Activated gamma-delta T cell treated with anti-CD3 and anti-CD28 coated beads, Interleukin-2, amount 50 U/mL, for 16 hours (primary cell): ENCODE results near the gene MYO15A.
"Not testable (repeated sequence)": the region's sequence is repeated elsewhere in the genome, so short reads cannot be mapped to it uniquely, and the experiment has no call there.

Experiments used
- DNase-seq: peaks from one replicate; pipeline ENCODE4 v3.0.0-alpha.2; 2020; ENCODE audit warnings: low read depth

MYO15A gene

DNA sequence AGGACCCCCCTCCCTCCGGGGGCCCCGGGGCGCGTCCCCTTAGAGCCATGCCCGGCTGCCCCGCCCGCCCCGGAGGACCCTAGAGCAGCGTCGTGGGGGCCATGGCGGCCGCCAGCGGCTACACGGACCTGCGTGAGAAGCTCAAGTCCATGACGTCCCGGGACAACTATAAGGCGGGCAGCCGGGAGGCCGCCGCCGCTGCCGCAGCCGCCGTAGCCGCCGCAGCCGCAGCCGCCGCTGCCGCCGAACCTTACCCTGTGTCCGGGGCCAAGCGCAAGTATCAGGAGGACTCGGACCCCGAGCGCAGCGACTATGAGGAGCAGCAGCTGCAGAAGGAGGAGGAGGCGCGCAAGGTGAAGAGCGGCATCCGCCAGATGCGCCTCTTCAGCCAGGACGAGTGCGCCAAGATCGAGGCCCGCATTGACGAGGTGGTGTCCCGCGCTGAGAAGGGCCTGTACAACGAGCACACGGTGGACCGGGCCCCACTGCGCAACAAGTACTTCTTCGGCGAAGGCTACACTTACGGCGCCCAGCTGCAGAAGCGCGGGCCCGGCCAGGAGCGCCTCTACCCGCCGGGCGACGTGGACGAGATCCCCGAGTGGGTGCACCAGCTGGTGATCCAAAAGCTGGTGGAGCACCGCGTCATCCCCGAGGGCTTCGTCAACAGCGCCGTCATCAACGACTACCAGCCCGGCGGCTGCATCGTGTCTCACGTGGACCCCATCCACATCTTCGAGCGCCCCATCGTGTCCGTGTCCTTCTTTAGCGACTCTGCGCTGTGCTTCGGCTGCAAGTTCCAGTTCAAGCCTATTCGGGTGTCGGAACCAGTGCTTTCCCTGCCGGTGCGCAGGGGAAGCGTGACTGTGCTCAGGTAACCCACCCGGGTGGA is 75.8 kb downstream of the MYO15A start:
- DNase-seq = peak; percentile 48

DNA sequence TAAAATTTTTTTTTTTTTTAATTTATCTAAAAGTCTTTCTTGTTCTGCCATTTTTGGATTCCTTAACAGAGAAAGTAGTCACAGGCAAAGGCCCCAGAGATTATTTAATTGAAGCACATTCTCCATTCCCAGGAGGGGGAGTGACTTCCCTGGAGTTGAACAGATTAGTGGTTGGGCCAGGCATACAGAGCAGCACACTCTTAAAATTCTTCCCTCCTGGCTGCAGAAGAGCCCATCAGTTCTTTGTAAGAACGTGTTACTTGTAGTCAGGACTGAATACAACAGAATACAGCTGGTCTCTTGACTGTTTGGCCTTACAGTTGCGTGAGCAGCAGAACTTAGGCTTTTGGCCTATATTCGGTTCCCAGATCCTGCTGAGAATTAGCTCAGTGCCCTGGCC is 76.8 kb downstream of the MYO15A start:
- DNase-seq = no peak

DNA sequence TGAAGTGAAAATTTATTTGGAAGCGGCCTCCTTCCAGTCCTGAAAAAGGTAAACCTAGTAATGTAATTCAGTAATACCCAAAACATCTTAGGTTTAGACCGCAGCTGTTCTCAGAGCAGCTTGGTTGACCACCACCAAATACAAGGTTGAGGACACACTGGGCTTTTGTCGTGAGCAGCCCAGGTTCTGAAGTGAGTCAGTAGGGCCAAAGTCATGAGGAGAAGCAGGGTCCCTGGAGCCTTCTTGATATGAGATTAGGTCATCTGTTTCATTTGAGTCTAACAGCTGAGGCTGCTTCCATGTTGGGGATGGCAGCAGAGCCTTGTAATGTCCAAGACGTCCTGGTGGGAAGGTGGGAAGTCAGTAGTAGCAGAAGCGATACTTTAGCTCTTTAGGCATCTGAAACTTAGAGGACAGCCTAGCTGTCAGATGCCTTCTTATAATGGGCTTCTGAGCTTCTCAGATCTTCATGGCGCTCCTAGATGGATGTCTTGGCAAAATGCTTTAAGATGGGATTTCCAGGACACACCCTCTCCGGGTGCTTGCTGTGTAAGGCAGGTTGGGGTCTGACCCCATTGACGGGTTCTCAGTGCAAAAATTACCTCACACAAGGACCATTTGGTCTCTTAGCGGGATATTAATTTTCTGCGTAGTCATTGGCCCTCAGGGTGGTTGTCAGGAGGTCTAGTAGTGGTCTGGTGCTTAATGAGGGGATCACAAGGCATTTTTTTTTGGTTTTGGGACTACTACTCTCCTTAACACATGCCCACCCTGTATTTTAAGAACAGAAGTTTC is 77.5 kb downstream of the MYO15A start:
- DNase-seq = no peak

DNA sequence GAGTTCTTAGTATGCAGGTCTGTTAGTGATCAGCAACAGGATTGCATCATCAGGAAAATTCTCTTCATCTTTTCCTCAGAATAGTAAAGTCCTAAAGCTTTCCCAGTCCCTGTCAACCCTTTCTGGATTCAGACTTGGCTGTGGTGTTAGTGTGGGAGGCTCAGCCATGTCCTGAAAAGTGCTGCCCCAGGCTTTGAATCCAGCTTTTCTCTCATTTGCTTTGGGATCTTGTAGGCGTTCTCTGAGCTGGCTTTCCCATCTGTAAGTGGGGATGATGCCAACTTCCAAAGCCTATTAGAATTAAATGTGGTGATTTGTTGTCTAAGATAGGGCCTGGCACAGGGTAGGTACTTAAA is 78.0 kb downstream of the MYO15A start:
- DNase-seq = no peak

DNA sequence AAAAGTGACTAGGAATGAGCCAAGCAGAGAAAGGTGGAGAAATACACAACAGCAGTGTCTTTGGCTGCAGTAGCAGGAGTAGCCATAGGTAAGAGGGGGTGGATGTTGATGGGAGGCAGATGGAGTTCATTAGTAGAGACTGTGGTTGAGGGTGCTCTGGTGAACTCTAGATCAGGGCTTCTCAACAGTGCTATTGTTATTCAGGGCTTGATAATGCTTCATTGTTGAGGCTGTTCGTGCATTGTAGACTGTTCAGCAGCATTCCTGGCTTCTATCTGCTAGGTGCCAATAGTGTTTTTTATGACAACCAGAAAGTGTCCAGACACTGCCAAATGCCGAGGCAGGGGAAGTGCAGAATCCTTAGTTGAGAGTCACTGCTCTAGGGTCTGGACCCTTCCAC is 78.7 kb downstream of the MYO15A start:
- DNase-seq = no peak

DNA sequence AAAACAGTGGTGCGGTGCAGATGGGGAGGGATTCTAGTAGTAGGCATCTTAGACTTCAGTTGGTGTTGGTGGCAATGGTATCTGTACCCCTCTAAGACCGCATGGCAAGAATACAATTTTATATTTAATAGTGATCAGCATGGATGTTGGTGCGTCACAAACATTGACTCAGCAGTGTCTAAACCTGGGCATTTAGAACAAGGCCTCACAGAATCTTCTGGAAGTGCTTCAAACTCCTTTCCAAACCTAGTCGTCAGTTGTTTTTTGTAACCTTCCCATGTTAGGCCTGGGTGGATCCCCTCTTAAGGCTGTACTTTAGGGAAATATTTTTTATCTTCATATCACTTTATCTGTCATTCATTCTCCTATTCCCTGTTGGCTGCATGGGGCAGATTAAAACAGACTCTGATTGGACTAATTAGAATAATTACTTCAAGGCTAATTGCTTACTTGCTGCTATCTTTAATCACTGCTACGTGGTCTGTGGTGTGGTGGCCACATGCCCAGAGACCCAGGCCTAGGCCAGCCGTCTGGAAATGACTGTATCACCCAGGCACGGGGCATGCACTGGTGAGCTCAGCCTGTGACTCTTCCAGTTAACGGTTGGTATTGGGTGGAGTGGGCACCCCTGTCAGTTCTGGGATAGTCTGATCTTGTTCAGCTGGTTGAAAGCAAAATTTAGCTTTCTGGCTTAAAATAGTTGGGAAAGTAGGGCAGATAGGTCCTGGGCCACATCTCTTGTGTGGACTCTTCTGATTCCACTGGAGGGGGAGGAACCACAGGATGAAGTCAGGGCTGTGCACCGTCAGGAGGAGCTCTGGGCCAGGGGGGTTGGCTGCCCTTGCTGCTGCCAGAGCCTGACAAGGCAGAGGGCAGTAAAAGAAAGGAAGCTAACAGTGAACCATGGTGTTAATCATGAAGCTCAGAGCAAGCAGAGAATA is 79.5 kb downstream of the MYO15A start:
- DNase-seq = no peak

DNA sequence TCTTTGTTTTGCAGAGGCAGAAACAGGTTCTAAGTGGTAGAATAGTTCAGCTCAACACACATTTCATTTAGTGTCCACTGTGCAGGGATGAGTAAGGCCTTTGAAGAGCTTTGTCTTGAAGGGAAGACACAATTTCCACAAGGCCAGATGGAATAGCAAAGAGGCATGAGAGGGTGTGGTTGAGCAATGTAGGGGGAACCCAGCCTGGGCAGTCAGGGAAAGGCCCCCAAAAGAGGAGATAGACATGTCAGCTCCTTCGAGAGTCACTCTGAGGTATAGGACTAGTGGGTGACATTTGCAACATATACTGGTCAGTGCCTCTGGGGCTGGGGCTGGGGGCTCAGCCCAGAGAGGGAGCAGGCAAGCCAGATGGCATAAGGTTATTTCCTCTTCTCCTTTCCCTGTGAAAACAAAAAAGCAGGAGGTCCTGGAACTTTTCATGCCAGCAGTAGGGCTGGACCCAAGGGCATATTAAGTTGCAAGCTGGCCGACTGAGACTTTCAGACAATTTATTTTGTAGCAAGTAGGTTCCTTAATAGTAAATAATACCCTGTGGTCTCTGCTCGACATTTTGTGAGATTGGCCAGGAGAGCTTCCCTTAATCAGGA is 82.2 kb downstream of the MYO15A start:
- no peak for DNase-seq

DNA sequence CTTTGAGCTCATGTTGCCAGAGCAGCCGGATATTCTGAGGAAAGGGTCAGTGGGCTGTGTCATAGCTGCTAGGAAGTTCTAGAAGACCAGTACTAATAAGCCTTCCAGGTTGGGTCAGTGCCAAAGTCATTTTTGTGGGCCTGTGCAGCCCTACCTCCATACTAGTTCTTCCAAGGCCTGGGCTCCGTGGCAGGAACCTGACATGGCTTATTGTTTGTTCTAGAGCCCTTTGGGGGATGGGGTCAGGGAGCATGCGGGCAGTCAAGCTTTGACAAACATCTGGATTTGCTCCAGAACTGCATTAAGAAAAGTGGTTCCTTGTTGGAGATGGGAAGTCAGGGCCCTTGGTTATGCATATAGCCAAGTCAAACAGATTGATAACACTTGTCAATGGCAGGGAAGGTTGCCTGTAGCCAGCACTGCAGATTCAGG is 82.7 kb downstream of the MYO15A start:
- DNase-seq = no peak

DNA sequence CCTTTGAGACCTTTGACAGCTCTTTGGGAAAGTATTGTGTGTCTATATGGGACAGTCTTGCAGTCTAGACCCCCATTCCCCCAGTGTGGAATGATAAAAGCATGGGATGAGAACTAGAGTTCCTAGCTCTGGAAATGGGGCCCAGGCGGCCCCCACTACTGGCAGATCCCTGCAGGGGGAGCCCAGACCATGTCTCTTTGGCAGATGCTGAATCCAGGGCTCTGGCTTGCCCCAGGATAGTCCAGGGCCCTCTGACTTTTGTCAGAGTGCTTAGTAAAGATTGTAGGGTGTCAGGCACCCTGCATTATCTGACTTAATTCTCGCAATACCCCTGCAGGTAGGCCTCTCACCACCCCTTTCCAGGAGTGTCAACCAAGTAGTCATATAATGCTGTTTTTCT is 83.4 kb downstream of the MYO15A start:
- DNase-seq = no peak

DNA sequence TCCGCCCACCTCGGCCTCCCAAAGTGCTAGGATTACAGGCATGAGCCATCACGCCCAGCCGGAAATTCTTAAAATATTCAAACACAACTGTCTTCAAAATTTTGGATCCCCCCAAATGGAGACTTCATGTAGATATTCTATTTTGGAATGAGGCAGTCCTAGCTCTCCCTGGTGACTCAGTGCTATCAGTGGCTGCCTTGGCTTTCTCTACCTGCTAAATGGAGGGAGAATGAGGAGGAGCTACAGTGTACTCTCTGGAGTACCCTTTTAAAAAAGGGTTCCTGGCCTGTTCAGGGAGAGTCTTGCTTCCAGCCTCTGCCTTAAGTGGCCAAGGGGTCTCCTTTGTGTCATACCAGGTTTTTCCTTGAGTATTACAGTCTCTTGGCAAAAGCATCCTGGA is 85.8 kb downstream of the MYO15A start:
- DNase-seq = no peak

DNA sequence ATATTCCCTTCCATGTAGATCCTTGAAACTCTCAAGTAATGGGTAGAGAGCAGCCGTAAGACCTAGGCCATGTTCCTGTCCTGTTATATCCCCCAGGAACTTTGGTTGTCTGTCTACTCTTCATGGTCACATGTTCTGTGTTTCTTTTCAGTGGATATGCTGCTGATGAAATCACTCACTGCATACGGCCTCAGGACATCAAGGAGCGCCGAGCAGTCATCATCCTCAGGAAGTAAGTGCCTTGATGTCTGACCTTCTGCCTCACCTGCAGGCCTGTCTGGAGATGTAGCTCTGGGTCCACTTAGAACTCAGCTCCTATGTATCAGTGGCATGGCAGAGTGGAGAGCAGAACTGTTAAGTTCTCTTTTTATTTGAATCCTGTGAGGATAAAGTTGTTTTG is 86.2 kb downstream of the MYO15A start:
- DNase-seq = no peak

DNA sequence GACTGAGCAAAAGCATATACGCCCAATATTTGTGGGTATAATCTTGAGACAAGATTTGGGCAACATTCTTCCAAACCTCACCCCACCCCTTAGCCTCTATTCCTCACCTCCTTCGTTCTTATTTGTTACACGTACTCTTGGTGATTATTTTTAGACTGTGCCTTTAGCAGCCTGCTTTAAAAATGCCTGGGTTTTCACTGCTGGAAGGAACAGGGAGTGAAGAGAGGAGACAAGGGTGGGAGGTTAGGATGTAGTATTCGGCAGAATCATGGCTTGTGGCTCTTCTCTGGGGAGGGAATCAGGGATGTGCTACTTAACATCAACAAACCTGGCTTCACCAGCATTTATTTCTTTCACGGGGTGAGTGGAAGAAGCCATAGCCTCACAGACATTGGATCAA is 86.7 kb downstream of the MYO15A start:
- DNase-seq = no peak

DNA sequence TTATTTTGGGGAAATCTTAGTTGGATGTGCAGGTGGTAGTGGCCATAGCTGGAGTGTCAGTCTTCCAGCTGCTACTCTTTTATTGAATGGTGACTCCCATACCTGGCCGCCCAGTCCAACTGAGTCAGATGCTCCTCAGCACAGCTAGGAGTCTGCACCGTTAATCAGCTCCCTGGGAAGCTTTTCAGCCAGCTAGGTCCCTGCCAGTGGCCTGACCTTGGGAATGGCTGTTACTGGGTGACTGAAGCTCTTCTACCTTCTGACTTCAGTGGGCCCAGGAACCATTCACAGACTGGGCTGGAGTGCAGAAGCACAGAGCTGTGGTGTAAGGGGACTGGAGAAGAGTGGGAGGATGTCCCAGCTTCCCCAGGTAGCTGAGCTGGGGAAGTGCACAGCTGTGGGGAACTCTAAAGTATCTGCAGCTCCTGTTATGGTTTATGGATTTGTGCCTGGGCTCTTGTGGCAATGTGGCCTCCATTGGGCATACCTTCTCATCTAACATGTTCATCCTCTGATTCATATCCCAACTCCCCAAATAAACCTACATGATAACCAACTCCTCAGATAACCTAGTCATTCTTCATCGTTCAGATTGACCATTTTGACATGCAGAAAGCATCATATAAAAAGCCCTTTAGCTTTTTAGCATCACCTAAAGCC is 89.1 kb downstream of the MYO15A start:
- DNase-seq = no peak

DNA sequence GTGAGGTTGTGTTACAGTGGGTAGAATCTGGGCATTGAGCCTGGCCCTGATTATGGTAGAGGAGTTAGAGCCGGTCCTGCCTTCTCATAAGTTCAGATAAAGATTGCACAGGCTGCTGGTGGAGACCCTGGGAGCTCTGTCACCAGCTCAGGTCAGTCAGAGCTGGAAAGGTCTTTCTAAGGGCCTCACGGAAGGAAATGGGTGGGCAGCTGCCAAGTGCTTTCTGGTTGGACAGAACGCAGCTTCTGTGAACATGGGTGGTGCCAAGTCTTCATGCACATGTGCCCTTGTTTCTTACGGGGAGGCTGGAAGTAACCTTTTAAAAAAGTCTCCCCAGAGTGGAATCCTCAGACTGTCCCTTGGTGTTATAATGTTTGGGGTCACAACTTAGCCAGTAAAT is 90.0 kb downstream of the MYO15A start:
- DNase-seq = no peak

DNA sequence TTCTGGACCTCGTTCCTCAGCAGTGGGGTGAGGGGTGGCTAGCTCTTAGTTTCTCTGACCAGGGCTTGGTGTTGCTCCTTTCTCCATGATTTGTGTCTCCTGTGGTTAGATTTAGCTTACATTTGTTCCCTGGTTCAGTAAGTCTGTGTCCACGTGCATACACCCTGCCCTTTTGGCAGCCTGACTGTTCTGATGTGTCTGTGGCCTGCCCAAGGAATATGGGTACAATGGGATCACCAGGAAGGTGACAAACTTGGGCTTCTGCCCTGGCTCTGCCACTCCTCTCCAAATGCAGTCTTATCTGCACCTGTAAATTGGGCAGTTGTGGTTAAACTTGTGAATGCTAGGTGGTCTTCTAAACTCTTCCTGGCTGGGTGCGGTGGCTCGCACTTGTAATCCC is 92.6 kb downstream of the MYO15A start:
- DNase-seq = no peak

DNA sequence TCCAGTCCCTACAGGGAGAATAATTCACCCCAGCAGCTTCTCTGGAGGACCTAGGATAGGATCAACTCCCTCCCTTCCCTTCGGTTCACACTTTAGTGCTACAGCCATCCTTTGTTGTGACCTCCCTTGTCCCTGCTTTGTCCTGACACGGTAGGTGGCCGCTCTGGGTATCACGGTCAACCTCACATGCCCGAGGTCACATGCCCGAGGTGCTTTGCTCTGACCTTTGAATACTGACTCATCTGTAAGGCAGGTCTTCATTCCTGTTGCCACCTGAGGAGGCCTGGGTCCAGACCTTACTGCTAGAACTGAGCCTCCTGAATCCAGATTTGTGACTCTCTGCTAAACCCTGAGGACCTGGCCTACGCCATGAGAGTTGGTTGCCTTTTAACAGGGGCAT is 94.8 kb downstream of the MYO15A start:
- DNase-seq = no peak

DNA sequence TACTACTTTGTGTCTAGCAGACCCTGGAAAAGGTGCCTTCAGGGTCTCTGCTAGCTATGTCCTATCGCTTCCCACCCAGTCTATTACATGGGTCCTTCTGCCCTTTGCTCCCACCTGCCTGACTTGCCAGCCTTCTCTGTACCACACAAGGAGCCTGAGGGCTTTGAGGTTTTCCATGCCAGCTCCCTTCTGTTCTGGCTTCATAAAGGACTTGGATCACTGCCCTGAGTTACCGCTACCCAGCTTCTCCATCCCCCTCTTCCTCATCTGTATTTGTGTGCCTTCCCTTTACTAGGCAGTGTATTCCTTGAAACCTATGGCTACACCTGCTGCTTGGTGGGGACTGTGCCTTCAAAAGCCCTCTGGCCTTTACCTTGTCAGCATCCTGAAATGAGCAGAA is 97.3 kb downstream of the MYO15A start:
- DNase-seq = no peak

DNA sequence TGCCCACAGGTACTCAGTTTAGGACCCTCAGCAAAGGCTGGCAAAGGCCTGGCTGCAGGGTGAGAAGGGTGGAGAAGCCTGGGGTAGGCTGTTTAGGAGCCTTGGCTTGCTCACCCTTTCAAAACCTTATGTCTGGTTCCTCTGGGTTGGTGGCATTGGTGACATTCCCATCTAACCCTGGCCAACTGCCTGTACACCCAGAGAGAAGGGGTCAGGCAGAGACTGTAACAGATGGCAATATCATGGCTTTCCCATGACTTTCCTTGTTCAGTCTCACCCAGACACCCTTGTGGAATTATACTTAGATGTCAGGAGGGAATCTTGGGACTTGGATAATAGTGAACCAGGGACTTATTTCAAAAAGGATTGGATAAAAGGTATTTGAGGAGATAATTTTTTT is 98.4 kb downstream of the MYO15A start:
- no peak for DNase-seq

DNA sequence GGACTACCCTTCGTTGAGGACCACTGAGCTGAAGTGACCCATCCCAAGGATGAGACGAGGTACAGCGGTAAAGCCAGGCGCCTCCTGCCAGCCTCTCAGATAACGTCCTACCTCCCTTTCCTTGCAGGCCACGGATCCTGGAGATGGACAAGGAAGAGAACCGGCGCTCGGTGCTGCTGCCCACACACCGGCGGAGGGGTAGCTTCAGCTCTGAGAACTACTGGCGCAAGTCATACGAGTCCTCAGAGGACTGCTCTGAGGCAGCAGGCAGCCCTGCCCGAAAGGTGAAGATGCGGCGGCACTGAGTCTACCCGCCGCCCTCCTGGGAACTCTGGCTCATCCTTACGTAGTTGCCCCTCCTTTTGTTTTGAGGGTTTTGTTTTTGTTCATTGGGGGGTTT is 99.5 kb downstream of the MYO15A start:
- DNase-seq = no peak

DNA sequence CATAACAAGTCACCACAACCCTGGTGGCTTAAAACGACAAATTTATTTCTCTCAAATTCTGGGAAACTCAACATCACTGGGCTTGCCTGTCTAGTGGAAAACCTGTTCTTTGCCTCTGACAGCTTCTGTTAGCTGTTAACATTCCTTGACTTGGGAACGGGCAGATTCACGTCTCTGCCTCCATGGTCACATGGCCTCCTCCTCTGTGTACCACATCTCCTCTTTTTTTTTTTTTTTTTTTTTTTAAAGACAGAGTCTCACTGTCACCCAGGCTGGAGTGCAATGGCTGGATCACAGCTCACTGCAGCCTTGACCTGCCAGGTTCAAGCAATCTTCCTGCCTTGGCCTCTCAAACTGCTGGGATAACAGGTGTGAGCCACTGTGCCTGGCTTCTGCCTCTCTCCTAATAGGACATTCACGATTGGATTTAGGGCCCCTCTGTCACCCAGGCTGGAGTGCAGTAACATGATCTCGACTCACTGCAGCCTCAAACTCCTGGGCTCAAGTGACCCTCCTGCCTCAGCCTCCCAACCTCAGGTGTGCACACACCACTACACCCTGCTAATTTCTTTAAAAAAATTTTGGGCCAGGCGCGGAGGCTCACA is 105.2 kb downstream of the MYO15A start:
- DNase-seq = no peak

DNA sequence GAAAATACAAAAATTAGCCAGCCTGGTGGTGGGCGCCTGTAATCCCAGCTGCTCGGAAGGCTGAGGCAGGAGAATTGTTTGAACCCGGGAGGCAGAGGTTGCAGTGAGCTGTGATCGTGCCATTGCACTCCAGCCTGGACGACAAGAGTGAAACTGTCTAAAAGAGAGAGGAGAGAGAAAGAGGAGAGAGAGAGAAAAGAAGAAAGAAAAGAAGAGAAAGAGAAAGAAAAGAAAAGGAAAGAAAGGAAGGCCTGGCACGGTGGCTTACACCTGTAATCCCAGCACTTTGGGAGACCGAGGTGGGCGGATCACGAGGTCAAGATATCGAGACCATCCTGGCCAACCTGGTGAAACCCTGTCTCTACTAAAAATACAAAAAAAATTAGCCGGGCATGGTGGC is 108.3 kb downstream of the MYO15A start:
- not testable (repeated sequence) for DNase-seq
